HuH-7.5 (cell line): ENCODE results near the gene SLITRK5.
A peak's percentile ranks its signal among the peaks of the same experiment; 100 is the strongest.

ENCODE experiments used
- DNase-seq: peaks from one replicate; pipeline ENCODE4 v3.0.0; 2011; ENCODE audit warnings: low spot score

The SLITRK5 gene, protein sequence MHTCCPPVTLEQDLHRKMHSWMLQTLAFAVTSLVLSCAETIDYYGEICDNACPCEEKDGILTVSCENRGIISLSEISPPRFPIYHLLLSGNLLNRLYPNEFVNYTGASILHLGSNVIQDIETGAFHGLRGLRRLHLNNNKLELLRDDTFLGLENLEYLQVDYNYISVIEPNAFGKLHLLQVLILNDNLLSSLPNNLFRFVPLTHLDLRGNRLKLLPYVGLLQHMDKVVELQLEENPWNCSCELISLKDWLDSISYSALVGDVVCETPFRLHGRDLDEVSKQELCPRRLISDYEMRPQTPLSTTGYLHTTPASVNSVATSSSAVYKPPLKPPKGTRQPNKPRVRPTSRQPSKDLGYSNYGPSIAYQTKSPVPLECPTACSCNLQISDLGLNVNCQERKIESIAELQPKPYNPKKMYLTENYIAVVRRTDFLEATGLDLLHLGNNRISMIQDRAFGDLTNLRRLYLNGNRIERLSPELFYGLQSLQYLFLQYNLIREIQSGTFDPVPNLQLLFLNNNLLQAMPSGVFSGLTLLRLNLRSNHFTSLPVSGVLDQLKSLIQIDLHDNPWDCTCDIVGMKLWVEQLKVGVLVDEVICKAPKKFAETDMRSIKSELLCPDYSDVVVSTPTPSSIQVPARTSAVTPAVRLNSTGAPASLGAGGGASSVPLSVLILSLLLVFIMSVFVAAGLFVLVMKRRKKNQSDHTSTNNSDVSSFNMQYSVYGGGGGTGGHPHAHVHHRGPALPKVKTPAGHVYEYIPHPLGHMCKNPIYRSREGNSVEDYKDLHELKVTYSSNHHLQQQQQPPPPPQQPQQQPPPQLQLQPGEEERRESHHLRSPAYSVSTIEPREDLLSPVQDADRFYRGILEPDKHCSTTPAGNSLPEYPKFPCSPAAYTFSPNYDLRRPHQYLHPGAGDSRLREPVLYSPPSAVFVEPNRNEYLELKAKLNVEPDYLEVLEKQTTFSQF

DNA sequence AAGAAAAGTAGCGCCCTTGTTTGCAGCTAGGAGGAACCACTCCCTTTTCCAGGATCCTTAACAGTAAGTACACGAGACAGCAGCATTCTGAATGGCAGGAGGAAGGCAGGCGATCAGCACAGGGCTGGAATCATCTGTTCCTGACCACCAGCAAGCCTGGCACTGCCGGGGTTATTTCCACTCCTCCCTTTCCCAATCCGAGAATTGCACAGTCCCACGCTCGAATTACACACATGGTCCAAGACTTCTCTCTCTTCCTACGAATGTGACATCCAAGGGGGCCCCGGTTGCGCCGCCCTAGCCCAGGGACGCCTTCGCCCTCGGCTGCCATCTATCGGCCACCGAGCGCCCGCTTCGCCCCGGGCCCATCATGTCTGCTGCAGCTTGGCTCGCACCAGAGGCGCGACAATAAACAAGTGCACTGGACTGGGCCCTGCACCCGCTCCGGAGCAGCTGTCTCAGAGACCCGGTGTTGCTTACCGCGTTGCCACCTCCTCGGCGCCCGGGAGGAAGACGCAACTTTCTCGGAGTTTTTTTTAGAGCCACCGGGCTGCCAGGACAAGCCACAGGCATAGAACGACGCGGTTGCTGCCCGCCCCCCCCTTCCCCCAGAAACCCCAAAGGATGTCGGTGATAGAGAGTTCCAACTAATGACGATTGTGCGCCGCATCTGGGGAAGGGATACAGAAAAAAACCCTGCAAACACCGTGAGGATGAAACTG, at the start of gene SLITRK5:
Gene SLITRK5 (plus strand): TSS at position 341 of the 722 bp plus-strand sequence. CDS start 4,018 bp downstream, outside the sequence.
- DNase-seq = peak; percentile 58

DNA sequence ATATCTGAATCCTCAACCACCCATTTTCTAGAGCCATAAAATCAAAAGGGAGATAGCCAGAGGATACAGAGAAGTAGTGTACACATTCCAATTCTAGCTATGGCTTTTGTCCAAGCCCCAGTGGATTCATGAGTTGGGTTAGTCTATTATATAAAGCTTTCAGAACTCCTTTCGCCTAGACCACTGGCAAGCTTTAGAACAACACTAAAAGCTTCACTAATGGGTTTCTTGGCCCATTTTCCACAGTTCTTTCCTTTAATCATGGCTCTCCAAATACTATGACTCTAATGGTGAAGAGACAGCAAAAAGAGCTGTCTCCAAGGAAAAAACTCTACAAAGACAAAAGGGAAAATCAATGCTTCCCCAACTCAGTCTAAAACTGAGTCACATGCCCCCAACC, 48.2 kb upstream of the SLITRK5 start:
- DNase-seq = no peak

DNA sequence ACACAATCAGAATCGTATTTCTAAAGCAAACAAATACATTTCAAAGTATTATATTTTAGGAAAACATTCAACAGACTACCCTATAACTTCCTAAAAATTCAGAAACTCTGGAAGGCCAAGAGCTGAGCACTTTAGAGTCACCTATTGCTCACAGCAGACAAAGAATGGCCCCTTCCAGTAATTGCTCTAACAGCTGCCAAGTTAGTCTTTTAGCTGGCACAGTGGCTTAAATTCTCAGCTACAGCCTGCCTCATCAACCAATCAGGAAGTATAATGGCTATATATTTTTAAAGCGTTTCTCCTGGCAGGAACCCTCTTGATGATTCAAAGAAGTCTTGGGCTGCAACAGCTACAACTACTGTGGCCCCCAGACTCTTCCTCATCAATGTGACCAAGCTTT, 14.9 kb upstream of the SLITRK5 start:
- DNase-seq = no peak

DNA sequence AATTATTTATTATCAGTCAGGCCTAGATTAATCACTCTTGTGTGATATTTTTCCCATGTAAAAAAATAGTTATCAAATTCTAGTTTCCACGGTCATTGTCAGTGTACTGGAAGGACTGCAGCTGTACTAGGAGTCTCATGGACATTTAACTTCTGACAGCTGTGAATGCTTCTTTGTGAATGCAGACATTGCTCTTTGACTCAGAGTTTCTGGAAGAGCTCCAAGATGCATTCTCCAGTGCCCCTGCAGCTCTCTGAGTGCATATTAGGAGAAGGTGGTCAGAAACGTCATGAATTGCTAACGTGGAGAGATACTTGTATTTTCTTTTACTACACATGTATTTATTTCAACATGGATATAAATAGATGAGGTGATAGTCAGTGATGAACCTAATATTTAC, 9.7 kb upstream of the SLITRK5 start:
- no peak for DNase-seq

DNA sequence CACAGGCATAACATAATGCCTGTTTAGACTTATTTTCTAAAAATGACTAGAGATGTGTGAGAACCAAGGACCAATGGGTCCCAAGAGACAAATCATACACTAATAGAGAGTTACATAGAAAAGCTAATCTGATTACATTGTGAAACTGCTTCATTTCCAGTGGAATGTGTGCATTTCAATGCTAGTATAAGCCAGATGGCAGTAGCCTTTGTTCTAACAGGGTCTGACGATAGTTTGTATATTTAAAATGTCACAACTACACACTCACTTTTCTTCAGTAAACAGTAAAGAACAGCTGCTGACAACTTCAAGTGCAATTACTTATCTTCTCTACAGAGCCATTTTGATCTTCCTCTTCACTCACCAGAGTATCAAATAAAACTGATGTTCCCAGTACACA, 4.3 kb upstream of the SLITRK5 start:
- DNase-seq = no peak

DNA sequence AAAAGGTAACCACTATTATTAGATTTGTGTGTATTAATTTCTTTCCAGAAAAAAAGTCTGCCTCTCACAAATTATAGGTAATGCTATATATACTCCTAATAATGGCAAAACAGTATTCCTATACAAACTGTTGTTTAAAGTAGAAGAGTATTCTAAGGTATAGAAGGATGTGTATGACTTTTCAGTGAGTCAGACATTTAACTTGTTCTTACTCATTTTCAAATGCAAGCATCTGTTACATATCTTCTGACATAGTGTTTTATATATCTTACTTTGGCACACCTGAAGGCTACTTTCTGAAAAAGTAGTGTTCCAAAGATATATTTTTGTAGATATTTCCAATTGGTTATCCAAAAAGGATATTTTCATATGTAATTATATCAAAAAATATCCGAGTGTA, 3.5 kb upstream of the SLITRK5 start:
- no peak for DNase-seq

DNA sequence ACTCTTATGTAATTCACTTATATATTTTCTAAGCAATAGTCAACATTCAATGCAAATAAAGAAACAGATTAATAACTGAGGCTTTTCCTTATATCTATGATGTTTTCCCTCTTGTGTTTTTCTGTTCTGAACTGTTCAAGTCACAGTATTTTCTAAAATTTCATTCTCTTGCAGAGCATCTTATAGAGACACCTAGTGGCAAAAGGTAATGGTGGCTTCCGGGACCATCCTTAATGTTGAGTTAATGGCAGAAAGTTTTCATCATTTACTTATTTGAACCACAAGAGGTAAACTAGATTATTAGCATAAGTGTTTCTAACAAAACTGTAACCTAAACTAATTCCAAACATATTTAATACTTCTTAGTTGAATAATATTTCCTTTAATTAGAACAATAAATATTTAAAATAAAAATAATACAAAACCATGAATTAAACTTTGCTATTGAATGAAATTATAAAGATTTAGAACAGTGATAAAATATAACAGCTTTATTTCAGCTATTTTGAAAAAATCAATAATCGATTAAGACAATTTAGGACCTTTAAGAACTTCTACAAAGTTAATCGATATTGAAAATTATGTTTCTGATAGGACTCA, 1.7 kb upstream of the SLITRK5 start:
- DNase-seq = no peak

DNA sequence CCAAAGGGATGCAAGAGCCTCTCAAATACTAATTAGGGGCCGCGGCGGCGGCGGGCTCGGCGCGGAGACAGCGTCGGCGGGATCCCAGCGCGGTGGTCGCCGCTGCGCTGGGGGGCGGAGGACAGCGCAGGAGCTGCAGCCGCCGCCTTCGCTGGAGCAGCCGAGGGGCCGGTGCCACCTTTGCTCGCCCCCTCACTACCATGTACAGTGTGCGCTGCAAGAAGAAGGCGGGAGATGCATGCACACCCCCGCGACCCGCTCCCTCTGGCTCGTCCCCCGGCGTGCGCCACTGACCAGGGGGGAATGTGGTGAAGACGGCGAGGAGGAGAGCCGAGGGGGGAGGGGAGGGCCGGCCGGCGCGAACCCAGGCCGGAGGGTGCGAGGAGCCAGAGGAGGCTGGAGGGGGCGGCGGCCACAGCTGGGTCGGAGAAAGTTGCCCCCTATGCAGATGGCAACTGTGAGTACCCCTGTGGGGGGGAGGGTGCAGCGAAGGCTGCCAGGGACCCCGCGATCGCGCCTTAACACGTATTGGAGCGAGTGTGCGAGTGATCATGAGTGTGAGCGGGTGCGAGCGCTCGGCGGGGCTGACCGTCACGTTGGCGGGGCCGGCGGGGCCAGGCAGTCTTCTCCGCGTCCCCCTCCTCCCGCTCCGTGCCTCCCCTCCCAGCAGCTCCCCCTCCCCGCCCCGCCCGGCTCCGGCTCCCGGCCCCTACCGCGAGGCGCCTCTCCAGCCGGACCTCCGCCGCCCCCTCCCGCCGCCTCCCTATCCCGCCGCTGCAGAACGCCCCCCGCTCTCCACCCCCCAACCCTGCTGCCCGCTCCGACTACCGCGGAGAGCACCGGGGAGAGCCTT, 808 bp downstream of the SLITRK5 start:
- DNase-seq = no peak

DNA sequence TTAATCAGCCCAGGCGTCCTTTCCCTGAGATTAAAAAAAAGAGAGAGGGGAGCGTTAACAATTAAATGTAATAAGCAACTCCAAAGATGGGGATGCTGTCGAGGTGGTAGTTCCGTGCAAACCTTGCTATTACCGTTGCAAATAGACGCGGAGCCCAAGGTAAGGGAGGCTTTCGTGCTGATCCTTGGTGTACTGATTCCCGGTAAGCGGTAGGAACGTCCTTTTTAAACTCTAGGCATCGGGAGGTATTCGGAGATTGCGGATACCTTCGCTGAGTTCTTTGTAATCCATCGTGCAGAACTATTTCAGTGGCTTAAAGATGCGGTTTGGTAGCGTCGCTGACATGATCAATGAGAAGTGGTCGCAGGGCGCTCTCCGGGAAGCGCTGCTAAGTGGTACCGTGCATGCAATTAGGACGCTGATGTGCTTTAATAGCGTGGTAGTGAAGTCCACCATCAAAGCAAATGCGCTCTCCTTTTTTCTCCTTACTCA, 3.1 kb downstream of the SLITRK5 start:
- DNase-seq = no peak

DNA sequence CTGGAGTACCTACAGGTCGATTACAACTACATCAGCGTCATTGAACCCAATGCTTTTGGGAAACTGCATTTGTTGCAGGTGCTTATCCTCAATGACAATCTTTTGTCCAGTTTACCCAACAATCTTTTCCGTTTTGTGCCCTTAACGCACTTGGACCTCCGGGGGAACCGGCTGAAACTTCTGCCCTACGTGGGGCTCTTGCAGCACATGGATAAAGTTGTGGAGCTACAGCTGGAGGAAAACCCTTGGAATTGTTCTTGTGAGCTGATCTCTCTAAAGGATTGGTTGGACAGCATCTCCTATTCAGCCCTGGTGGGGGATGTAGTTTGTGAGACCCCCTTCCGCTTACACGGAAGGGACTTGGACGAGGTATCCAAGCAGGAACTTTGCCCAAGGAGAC, 4.7 kb downstream of the SLITRK5 start:
- DNase-seq = no peak

DNA sequence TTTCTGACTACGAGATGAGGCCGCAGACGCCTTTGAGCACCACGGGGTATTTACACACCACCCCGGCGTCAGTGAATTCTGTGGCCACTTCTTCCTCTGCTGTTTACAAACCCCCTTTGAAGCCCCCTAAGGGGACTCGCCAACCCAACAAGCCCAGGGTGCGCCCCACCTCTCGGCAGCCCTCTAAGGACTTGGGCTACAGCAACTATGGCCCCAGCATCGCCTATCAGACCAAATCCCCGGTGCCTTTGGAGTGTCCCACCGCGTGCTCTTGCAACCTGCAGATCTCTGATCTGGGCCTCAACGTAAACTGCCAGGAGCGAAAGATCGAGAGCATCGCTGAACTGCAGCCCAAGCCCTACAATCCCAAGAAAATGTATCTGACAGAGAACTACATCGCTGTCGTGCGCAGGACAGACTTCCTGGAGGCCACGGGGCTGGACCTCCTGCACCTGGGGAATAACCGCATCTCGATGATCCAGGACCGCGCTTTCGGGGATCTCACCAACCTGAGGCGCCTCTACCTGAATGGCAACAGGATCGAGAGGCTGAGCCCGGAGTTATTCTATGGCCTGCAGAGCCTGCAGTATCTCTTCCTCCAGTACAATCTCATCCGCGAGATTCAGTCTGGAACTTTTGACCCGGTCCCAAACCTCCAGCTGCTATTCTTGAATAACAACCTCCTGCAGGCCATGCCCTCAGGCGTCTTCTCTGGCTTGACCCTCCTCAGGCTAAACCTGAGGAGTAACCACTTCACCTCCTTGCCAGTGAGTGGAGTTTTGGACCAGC, 5.3 kb downstream of the SLITRK5 start:
- no peak for DNase-seq

DNA sequence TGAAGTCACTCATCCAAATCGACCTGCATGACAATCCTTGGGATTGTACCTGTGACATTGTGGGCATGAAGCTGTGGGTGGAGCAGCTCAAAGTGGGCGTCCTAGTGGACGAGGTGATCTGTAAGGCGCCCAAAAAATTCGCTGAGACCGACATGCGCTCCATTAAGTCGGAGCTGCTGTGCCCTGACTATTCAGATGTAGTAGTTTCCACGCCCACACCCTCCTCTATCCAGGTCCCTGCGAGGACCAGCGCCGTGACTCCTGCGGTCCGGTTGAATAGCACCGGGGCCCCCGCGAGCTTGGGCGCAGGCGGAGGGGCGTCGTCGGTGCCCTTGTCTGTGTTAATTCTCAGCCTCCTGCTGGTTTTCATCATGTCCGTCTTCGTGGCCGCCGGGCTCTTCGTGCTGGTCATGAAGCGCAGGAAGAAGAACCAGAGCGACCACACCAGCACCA, 5.9 kb downstream of the SLITRK5 start:
- DNase-seq = no peak

DNA sequence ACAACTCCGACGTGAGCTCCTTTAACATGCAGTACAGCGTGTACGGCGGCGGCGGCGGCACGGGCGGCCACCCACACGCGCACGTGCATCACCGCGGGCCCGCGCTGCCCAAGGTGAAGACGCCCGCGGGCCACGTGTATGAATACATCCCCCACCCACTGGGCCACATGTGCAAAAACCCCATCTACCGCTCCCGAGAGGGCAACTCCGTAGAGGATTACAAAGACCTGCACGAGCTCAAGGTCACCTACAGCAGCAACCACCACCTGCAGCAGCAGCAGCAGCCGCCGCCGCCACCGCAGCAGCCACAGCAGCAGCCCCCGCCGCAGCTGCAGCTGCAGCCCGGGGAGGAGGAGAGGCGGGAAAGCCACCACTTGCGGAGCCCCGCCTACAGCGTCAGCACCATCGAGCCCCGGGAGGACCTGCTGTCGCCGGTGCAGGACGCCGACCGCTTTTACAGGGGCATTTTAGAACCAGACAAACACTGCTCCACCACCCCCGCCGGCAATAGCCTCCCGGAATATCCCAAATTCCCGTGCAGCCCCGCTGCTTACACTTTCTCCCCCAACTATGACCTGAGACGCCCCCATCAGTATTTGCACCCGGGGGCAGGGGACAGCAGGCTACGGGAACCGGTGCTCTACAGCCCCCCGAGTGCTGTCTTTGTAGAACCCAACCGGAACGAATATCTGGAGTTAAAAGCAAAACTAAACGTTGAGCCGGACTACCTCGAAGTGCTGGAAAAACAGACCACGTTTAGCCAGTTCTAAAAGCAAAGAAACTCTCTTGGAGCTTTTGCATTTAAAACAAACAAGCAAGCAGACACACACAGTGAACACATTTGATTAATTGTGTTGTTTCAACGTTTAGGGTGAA, 6.6 kb downstream of the SLITRK5 start:
- no peak for DNase-seq

DNA sequence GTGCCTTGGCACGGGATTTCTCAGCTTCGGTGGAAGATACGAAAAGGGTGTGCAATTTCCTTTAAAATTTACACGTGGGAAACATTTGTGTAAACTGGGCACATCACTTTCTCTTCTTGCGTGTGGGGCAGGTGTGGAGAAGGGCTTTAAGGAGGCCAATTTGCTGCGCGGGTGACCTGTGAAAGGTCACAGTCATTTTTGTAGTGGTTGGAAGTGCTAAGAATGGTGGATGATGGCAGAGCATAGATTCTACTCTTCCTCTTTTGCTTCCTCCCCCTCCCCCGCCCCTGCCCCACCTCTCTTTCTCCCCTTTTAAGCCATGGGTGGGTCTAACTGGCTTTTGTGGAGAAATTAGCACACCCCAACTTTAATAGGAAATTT, 7.2 kb downstream of the SLITRK5 start:
- DNase-seq = no peak

DNA sequence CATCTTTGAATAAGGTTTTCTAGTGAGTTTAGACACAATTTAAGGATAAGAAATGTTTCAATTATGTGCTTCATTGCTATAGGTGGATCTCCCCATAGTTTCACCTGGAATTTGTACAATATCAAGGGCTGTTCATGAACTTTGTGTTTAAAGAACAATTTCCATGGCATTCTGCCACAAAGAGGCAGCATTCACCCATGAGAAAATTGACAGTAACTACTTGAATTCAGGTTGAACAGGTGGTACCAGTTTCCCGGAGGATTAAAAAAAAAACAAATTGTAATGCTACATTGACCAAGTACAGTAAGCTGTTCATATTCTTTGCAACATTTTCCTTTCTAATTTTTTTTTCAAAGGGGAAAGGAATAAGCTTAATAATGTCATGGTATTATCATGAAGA, 9.1 kb downstream of the SLITRK5 start:
- no peak for DNase-seq

DNA sequence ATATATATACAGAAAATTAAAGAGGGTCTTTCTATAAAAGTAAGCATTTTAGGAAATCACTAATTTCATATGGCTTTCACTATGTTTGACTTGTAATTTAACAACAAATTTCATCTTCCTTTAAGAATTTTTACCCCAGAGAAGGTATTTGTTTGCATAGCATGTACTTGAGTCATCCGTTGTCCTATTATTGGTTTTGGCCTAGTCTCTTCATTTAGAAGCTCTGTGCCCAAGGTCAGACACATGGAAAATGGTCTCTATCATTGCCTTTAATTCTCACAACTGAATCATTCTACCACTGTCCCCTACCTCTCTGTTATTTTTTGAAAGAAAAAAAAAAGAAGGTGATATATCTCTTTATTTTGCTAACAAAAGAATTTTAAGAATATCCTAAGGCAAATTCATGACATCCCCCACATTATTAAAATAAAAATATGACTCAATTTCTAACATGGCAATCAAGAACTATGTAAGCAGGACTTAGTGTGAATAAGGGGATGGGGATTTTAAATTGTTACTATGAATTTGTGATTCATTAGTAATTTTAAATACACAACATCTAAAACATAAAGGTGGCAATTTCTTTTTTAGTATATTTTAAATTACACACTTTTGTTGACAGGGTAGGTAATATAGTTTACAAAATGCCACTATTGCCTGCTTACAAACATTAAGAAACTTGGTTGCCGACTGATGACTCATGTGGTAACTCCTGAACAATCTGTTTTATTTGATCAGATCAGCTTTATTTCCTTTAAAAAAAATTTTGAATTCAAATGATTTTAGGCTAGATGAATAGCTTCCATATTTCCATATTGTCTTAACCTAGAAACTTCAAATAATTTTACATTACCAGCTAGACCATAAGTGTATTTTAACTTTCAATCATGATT, 13.9 kb downstream of the SLITRK5 start:
- no peak for DNase-seq

DNA sequence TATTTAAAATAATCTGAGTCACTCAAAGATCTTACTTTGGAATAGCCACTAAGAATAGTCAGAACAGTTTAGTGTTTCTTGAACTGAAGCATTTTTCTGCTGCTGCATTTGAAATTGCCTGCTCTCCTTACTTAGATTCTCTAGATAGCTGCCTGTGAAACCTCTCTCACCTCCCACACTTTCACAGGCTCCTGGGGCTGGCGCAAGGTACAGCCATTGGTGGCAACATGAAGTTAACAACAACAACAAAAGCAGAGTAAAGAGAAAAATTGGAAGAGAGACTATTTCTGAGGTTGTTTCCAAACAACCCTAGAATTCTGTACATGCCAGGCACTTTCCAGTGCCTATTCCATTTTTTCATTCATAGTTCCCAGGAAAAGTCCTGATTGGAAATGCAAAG, 25.3 kb downstream of the SLITRK5 start:
- DNase-seq = no peak

DNA sequence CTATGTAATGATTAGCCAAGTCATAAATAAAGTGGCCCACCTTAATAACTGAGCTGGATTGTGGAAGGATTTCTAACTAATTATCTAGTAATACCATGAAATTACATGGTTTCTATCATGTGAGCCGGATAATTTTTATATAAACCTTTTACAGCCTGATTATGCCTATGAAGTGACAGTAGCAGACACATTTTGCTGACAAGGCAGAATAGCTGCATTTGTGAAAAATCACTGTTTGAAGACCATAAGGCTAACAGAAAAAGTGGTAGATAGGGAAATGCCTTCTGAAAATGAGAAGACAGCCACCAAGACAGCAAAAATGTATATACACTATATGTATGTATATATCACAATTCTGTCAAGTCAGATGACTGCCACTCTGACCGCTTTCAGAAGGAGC, 27.1 kb downstream of the SLITRK5 start:
- DNase-seq = no peak
